Stimulated activated CD4-positive, alpha-beta T cell treated with anti-CD3 and anti-CD28 coated beads, Interleukin-1b, Interleukin-23, amount 100 ng/mL, for 1 hour (primary cell): ENCODE results near the gene SERPINC1.
"Not testable (repeated sequence)": the region's sequence is repeated elsewhere in the genome, so short reads cannot be mapped to it uniquely, and the experiment has no call there.

Source experiments
- DNase-seq, 2 donors: peaks; one replicate each; pipeline ENCODE4 v3.0.0-alpha.2; 2020; ENCODE audit warnings: low read depth in 2 of 2

Gene SERPINC1

GRCh38 chr1:173863224-173864161 lies 53.6 kb downstream of the SERPINC1 start:
- DNase-seq, result no peak

GRCh38 chr1:173862769-173863223 lies 54.3 kb downstream of the SERPINC1 start:
- DNase-seq, result no peak

GRCh38 chr1:173862146-173862768 lies 54.9 kb downstream of the SERPINC1 start:
- DNase-seq, result not testable (repeated sequence)

GRCh38 chr1:173861731-173862145 lies 55.4 kb downstream of the SERPINC1 start:
- no peak for DNase-seq

GRCh38 chr1:173860065-173860464 lies 57.1 kb downstream of the SERPINC1 start:
- DNase-seq, result no peak

- DNase-seq, result not testable (repeated sequence)
Observed at GRCh38 chr1:173859547-173859946, 57.6 kb downstream of the SERPINC1 start.

GRCh38 chr1:173857363-173857917 lies 59.7 kb downstream of the SERPINC1 start:
- no peak for DNase-seq

- DNase-seq, result no peak
Observed at GRCh38 chr1:173856903-173857302, 60.2 kb downstream of the SERPINC1 start.

- no peak for DNase-seq
Observed at GRCh38 chr1:173856014-173856413, 61.1 kb downstream of the SERPINC1 start.
